GM12875 (cell line): ENCODE results near the gene KIF14.
"Not testable (repeated sequence)": the region's sequence is repeated elsewhere in the genome, so short reads cannot be mapped to it uniquely, and the experiment has no call there.

ENCODE experiments used
- H3K4me3 ChIP-seq: one replicate; pipeline ENCODE4 v1.5.1; 2011; ENCODE audit warnings: low read depth, low read length, control low read depth
- CTCF ChIP-seq: IDR thresholded peaks from 2 replicates; pipeline ENCODE4 v1.5.1; 2011; ENCODE audit warnings: low read depth, mild to moderate bottlenecking, control low read depth, inconsistent platforms, low read length, moderate library complexity, borderline replicate concordance; ENCODE audit not compliant: insufficient read depth

KIF14 gene

GRCh38 chr1:200558866-200559459 is 61.6 kb downstream of the KIF14 start:
- no peak overlapping the region for H3K4me3 ChIP-seq
- peak; percentile 55; the same call in 1 of the 2 replicates for TF ChIP-seq CTCF

DNA sequence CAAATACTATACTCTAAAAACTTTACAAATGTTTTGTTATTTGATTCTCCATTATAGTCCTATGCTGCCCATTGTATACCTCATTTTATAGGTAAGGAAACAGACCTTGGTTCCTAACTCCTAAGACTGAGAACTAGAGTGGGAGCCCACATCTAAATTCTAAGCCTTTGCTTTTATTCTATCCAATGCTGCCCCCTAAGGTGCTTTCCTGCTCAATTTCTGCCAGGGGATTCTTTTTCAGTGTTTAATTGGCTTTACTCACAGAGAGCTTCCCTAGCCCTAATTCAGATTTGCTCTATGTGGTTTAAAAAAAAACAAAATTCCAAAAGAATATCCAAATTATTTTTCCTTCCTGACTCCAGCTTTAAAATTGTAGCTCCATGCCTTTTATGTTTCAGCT is 64.5 kb downstream of the KIF14 start:
- no peak for TF ChIP-seq CTCF
- H3K4me3 ChIP-seq: no peak overlapping the region

DNA sequence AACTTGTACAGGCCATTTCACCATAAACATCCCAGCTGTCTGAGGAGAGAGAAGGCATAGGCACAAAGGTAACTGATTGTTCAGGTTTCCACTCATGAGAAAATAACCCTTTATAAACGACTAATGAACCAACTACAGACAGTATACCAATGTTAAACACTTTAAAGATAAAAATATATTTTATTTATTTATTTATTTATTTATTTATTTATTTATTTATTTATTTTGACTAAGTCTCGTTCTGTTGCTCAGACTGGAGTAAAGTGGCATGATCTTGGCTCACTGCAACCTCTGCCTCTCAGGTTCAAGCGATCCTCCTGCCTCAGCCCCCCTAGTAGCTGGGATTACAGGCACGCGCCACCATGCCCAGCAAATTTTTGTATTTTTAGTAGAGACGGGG is 67.8 kb downstream of the KIF14 start:
- not testable (repeated sequence) for H3K4me3 ChIP-seq

- H3K4me3 ChIP-seq: no peak overlapping the region
- no peak for TF ChIP-seq CTCF
Measured at GRCh38 chr1:200550367-200550766, 70.2 kb downstream of the KIF14 start.

- no peak for TF ChIP-seq CTCF
Measured at GRCh38 chr1:200547386-200547785, 73.2 kb downstream of the KIF14 start.

GRCh38 chr1:200546577-200546976 is 74.0 kb downstream of the KIF14 start:
- no peak overlapping the region for H3K4me3 ChIP-seq
- TF ChIP-seq CTCF: no peak

More at GRCh38 chr1:200547386-200547785, 73.2 kb downstream of the KIF14 start:
- no peak overlapping the region for H3K4me3 ChIP-seq

GRCh38 chr1:200542162-200542561 is 78.4 kb downstream of the KIF14 start:
- no peak overlapping the region for H3K4me3 ChIP-seq
- no peak for TF ChIP-seq CTCF

DNA sequence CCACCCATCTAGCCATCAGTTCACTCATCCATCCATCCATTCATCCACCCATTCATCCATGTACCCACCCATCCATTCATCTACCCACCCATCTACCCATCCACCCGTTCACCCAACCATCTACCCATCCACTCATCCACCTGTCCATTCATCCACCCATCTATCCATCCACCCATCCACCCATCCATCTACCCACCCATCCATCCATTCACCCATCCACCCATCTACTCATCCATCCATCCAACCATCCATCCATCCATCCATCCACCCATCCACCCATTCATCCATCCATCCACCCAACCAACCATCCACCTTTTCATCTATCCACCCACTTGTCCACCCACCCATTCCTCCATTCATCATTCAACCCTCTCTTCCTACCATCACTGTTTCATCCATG is 80.3 kb downstream of the KIF14 start:
- no peak overlapping the region for H3K4me3 ChIP-seq

More for the DNA sequence above, 80.3 kb downstream of the KIF14 start:
- no peak for TF ChIP-seq CTCF
